OCI-LY7 (cell line): ENCODE measurements around the gene CAPN14.

Source experiments
- EZH2phosphoT487 ChIP-seq: fragments of 200-600 bp; sonication (generic); IDR thresholded peaks from 2 replicates; pipeline ENCODE4 v1.6.1; 2018; ENCODE audit warnings: low read depth, borderline replicate concordance, mild to moderate bottlenecking, mixed run types, antibody characterized with exemption, low read length, moderate library complexity, mixed read lengths
- TF ChIP-seq, protein P1 (sequence below): fragments of 200-600 bp; sonication (generic); conservative IDR thresholded peaks from 2 replicates; pipeline ENCODE4 v1.5.1; 2014; ENCODE audit warnings: mild to moderate bottlenecking, antibody characterized with exemption, low read length, moderate library complexity, mixed read lengths

DNA sequence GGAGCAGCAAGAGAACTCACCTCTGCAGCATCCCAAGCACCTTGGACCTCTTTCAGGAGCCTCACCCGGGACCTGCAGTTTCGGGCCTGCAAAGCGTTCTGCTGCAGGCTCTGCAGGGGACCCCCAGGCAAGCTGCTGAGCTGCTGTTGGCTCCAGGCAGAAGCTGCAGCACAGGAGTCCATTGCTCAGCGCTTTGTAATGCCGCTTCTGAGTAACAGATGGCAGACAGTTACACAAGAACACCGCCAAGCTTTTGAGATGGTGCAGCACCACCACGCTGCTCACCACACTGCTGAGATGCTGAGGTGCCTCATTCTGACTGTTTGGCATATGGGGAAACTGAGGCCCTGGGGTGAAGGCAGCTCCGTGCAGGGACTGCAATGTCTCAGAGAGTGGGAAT is 77.2 kb downstream of the CAPN14 start:
- TF ChIP-seq, protein P1, sequence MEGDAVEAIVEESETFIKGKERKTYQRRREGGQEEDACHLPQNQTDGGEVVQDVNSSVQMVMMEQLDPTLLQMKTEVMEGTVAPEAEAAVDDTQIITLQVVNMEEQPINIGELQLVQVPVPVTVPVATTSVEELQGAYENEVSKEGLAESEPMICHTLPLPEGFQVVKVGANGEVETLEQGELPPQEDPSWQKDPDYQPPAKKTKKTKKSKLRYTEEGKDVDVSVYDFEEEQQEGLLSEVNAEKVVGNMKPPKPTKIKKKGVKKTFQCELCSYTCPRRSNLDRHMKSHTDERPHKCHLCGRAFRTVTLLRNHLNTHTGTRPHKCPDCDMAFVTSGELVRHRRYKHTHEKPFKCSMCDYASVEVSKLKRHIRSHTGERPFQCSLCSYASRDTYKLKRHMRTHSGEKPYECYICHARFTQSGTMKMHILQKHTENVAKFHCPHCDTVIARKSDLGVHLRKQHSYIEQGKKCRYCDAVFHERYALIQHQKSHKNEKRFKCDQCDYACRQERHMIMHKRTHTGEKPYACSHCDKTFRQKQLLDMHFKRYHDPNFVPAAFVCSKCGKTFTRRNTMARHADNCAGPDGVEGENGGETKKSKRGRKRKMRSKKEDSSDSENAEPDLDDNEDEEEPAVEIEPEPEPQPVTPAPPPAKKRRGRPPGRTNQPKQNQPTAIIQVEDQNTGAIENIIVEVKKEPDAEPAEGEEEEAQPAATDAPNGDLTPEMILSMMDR = no peak
- TF ChIP-seq EZH2phosphoT487 = no peak
